ENCODE measurements around the gene RAF1. TPM values are rescaled to one million over a fixed set of nuclear protein-coding genes. Genes with fewer than 3 reads are reported as not detected.

RAF1 gene
- total and polyA plus RNA-seq, 9 of the 15 experiments (the other 6 are each of a cell fraction or from before 2014, with no cell fraction given), result 28.0 to 183 (median 85.6) TPM

DNA sequence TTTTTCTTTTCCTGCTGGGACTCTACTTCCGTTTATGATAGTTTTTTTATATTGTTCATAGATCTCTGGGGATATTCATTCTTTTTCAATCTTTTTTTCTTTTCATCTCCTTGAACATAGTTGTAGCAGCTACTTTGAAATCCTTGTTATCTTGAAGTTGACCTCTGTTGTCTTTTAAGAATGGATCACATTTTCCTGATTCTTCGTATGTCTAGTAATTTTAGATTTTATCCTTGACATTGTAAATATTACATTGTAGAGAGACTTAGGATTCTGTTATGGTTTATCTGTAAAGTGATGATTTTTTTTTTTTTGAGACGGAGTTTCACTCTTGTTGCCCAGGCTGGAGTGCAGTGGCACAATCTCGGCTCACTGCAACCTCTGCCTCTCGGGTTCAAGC is 86.5 kb downstream of the RAF1 start:
- Histone ChIP-seq H2AFZ (ENCODE audit: low read depth, low read length) (no peak overlapping the region), H3K27me3 (ENCODE audit: control insufficient read depth in 2 of 2, insufficient read depth in 2 of 2, low read length in 2 of 2) (no peaks in the 10 kb centered on the region), H3K27ac (ENCODE audit: extremely low read depth, low read depth, low read length) (no peak overlapping the region), H3K79me2 (ENCODE audit: control insufficient read depth, insufficient read depth, low read length) (no peaks in the 10 kb centered on the region), H3K9me3 (replicated peaks; ENCODE audit: control insufficient read depth, insufficient read depth, low read depth, low read length) (no peaks in the 10 kb centered on the region), H4K20me1 (replicated peaks; ENCODE audit: control insufficient read depth, insufficient read depth, low read length) (0 out of 2 replicates have a peak, but pooled peaks cover 4% of the 10 kb centered on the region), H3K36me3 (ENCODE audit: control insufficient read depth, insufficient read depth, low read length) (peaks cover 92% of the 10 kb centered on the region), H3K9ac (ENCODE audit: insufficient read depth in 1 of 2, low read depth in 2 of 2, low read length in 2 of 2) (no peak overlapping the region), H3K9me1 (ENCODE audit: control insufficient read depth, insufficient read depth, low read length) (no peaks in the 10 kb centered on the region), H3K4me3 (no peak overlapping the region), H3K4me1 (replicated peaks in 1 of 2; ENCODE audit: control insufficient read depth in 2 of 2, insufficient read depth in 2 of 2, low read length in 2 of 2) (no peaks in the 10 kb centered on the region; a peak in 2 of 5 replicates), H3K4me2 (ENCODE audit: insufficient read depth, low read length) (no peak overlapping the region)
- CTCF ChIA-PET (ENCODE audit: low intra/inter-chr PET ratio), result no interaction called here
- 83% methylated on average over 5 of the region's 5 CpGs for WGBS (ENCODE audit: insufficient coverage, low coverage, missing lambda C conversion rate)
- in situ Hi-C loops (cut with MboI) (no loop called here), intact Hi-C loops (cut with micrococcal nuclease) (no loop called here)
- ATAC-seq, result no peak
- POLR2A ChIA-PET, result interaction anchor here (0.9 to 1.3 kb wide), 3 partner anchors 8 to 12 kb away, joined by 3 to 4 read pairs (median 3); no protein-coding TSS in a partner anchor
- BruUV-seq (replicated peaks), result no TSS peak
- no peak for FAIRE-seq
- no peak for DNase-seq (ENCODE audit: extremely low read depth in 1 of 4, low spot score in 3 of 4)
- TF ChIP-seq, protein P1, sequence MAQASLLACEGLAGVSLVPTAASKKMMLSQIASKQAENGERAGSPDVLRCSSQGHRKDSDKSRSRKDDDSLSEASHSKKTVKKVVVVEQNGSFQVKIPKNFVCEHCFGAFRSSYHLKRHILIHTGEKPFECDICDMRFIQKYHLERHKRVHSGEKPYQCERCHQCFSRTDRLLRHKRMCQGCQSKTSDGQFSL (CRISPR knock-in tag; IDR thresholded peaks at IDR 0.05), result no peak
- TF ChIP-seq, protein P1 (tag; IDR thresholded peaks at IDR 0.05), result no peak
- TF ChIP-seq, protein P2, sequence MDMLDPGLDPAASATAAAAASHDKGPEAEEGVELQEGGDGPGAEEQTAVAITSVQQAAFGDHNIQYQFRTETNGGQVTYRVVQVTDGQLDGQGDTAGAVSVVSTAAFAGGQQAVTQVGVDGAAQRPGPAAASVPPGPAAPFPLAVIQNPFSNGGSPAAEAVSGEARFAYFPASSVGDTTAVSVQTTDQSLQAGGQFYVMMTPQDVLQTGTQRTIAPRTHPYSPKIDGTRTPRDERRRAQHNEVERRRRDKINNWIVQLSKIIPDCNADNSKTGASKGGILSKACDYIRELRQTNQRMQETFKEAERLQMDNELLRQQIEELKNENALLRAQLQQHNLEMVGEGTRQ (CRISPR knock-in tag; IDR thresholded peaks at IDR 0.05), result no peak
- TF ChIP-seq ZNF551 (CRISPR knock-in tag; IDR thresholded peaks at IDR 0.05), result no peak
- TF ChIP-seq SP1 (CRISPR knock-in tag; IDR thresholded peaks at IDR 0.05), result no peak
- no peak for TF ChIP-seq ZBTB8A (IDR thresholded peaks at IDR 0.05; ENCODE audit: partially characterized antibody)
- TF ChIP-seq NCOA1 (IDR thresholded peaks at IDR 0.05; ENCODE audit: low read depth), result no peak
- TF ChIP-seq FOSL1 (tag; conservative IDR thresholded peaks at IDR 0.05), result no peak
- TF ChIP-seq PPARD (CRISPR knock-in tag; IDR thresholded peaks at IDR 0.05), result no peak
- TF ChIP-seq, protein P3, sequence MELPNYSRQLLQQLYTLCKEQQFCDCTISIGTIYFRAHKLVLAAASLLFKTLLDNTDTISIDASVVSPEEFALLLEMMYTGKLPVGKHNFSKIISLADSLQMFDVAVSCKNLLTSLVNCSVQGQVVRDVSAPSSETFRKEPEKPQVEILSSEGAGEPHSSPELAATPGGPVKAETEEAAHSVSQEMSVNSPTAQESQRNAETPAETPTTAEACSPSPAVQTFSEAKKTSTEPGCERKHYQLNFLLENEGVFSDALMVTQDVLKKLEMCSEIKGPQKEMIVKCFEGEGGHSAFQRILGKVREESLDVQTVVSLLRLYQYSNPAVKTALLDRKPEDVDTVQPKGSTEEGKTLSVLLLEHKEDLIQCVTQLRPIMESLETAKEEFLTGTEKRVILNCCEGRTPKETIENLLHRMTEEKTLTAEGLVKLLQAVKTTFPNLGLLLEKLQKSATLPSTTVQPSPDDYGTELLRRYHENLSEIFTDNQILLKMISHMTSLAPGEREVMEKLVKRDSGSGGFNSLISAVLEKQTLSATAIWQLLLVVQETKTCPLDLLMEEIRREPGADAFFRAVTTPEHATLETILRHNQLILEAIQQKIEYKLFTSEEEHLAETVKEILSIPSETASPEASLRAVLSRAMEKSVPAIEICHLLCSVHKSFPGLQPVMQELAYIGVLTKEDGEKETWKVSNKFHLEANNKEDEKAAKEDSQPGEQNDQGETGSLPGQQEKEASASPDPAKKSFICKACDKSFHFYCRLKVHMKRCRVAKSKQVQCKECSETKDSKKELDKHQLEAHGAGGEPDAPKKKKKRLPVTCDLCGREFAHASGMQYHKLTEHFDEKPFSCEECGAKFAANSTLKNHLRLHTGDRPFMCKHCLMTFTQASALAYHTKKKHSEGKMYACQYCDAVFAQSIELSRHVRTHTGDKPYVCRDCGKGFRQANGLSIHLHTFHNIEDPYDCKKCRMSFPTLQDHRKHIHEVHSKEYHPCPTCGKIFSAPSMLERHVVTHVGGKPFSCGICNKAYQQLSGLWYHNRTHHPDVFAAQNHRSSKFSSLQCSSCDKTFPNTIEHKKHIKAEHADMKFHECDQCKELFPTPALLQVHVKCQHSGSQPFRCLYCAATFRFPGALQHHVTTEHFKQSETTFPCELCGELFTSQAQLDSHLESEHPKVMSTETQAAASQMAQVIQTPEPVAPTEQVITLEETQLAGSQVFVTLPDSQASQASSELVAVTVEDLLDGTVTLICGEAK (IDR thresholded peaks at IDR 0.05), result no peak
- TF ChIP-seq, protein P3 (CRISPR knock-in tag; IDR thresholded peaks at IDR 0.05), result no peak
- TF ChIP-seq KLF13 (tag; IDR thresholded peaks at IDR 0.05; ENCODE audit: borderline replicate concordance, low read depth), result no peak
- TF ChIP-seq HLTF (IDR thresholded peaks at IDR 0.05), result no peak
- no peak for TF ChIP-seq ZNF232 (CRISPR knock-in tag; IDR thresholded peaks at IDR 0.05)

Measured in K562 (cell line).